PC-3 (cell line): ENCODE data around the gene KRTAP5-10.
"Not testable (repeated sequence)": the region's sequence is repeated elsewhere in the genome, so short reads cannot be mapped to it uniquely, and the experiment has no call there.

ENCODE experiments used
- CTCF ChIP-seq: fragments of 300-600 bp; sonication (generic); conservative IDR thresholded peaks from 2 replicates; pipeline ENCODE4 v1.5.1; 2017; ENCODE audit warnings: antibody characterized with exemption, low read depth, mild to moderate bottlenecking, low read length
- EZH2 ChIP-seq: fragments of 300-600 bp; sonication (generic); IDR thresholded peaks from one replicate; pipeline ENCODE4 v1.6.1; 2017; ENCODE audit warnings: antibody characterized with exemption, mild to moderate bottlenecking, low read length; ENCODE audit not compliant: unreplicated experiment
- EZH2phosphoT487 ChIP-seq: fragments of 300-600 bp; sonication (generic); IDR thresholded peaks from 2 replicates; pipeline ENCODE4 v1.6.1; 2018; ENCODE audit warnings: mild to moderate bottlenecking, antibody characterized with exemption, low read length, borderline replicate concordance

GRCh38 chr11:71537977-71538665 lies 27.2 kb upstream of the KRTAP5-10 start, which contains the start of gene KRTAP5-8:
- not testable (repeated sequence) for TF ChIP-seq CTCF, EZH2, EZH2phosphoT487
